BE2C (cell line): ENCODE measurements around the gene JPH2.

Experiments
- DNase-seq: peaks from one replicate; pipeline ENCODE4 v3.0.0-alpha.2; 2020
- H3K27me3 ChIP-seq: fragments of 250-450 bp; sonication (Bioruptor Pico); 2 replicates; pipeline ENCODE4 v1.5.1; 2020; ENCODE audit warnings: mild to moderate bottlenecking
- H3K36me3 ChIP-seq: fragments of 250-450 bp; sonication (Bioruptor Pico); 2 replicates; pipeline ENCODE4 v1.5.1; 2020; ENCODE audit warnings: mild to moderate bottlenecking
- H3K4me1 ChIP-seq: fragments of 250-450 bp; sonication (Bioruptor Pico); 2 replicates; pipeline ENCODE4 v1.5.1; 2020
- H3K4me3 ChIP-seq: 2 replicates; pipeline ENCODE4 v1.5.1; 2011; ENCODE audit warnings: low read depth, low read length
- H3K9me3 ChIP-seq: fragments of 250-450 bp; sonication (Bioruptor Pico); 2 replicates; pipeline ENCODE4 v1.5.1; 2020
- TF ChIP-seq, protein P1 (sequence below): IDR thresholded peaks from 2 replicates; pipeline ENCODE4 v1.5.1; 2012; ENCODE audit warnings: mild to moderate bottlenecking, low read depth, low read length

Gene JPH2

DNA sequence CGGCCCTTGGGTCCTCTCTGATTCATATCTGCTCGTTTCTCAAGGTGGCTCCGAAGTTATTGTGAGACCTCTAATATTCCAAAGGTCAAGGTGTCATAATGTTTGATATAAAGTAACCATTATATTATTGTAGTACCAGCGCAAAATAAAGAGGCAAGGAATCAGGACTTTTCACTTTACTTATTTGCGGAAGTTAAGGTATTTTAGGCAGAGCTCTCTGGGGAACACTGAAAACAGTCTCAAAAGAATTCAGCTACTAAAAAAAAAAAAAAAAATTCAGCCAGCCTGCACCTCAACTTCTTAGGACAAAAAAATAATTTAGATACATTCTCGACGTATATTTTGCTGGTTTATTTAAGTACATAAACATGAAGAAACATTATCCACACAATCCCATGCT, 21.2 kb upstream of the JPH2 start:
- no peak for DNase-seq
- H3K4me1 ChIP-seq, result no peaks in the 10 kb centered on the region

DNA sequence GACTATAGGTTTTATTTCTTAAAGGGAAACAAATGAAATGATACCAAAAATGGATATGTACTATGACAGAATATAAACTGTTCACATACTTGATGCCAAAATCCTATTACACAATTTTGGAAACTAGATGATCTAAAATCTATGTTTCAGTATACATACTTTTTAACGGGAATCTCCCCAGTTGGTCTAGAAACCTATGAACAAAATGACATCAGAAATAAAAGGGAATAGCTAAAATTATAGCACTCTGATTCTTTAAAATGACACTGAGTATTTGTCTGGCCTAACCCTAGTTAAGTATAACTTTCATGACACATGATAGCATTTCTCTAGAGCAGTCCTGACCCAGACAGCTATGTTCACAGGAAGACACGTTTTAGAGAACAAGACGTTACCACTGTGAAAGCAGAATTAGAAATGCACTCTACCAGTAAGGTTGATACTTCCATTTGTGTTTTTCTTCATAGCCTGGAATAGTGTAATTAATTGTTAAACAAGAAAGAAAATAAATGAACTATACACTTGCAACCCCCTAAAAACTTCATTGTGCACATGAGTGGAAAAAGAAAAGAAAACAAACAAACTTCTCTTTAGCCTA, 20.2 kb upstream of the JPH2 start:
- Histone ChIP-seq H3K36me3 (peaks cover 20% of the 10 kb centered on the region), H3K9me3 (no peaks in the 10 kb centered on the region), H3K27me3 (no peaks in the 10 kb centered on the region), H3K4me1 (no peaks in the 10 kb centered on the region), H3K4me3 (no peak overlapping the region)
- TF ChIP-seq, protein P1, sequence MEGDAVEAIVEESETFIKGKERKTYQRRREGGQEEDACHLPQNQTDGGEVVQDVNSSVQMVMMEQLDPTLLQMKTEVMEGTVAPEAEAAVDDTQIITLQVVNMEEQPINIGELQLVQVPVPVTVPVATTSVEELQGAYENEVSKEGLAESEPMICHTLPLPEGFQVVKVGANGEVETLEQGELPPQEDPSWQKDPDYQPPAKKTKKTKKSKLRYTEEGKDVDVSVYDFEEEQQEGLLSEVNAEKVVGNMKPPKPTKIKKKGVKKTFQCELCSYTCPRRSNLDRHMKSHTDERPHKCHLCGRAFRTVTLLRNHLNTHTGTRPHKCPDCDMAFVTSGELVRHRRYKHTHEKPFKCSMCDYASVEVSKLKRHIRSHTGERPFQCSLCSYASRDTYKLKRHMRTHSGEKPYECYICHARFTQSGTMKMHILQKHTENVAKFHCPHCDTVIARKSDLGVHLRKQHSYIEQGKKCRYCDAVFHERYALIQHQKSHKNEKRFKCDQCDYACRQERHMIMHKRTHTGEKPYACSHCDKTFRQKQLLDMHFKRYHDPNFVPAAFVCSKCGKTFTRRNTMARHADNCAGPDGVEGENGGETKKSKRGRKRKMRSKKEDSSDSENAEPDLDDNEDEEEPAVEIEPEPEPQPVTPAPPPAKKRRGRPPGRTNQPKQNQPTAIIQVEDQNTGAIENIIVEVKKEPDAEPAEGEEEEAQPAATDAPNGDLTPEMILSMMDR, result no peak
- DNase-seq, result no peak

More for the DNA sequence above, 21.2 kb upstream of the JPH2 start:
- Histone ChIP-seq H3K9me3 (no peaks in the 10 kb centered on the region), H3K4me3 (peak overlapping the region; percentile 78; the same call in 1 of the 2 replicates), H3K36me3 (peaks cover 14% of the 10 kb centered on the region), H3K27me3 (no peaks in the 10 kb centered on the region)
- TF ChIP-seq, protein P1, result no peak

DNA sequence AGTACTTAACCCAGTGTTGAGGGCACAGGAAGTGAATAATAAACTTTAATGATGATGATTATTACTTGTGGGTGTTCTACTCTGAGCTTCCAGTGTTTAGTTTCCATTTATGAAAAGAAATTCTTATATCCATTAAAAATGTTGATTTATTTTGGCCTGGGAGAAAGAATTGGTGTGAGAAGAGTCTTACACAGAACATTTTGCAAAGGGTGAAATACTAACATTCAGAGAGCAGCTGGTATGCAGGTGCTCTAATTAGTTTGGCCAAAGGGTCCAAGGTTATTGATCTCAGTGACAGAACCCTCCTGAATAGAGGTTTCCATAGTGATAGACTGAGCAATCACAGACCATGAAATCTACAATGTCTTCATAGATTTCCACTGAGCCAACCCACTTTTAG, 19.1 kb upstream of the JPH2 start:
- H3K36me3 ChIP-seq, result peaks cover 30% of the 10 kb centered on the region
- no peak for DNase-seq
- H3K4me1 ChIP-seq, result no peaks in the 10 kb centered on the region
- H3K4me3 ChIP-seq, result no peak overlapping the region
- no peaks in the 10 kb centered on the region for H3K9me3 ChIP-seq
- H3K27me3 ChIP-seq, result no peaks in the 10 kb centered on the region
- TF ChIP-seq, protein P1, result no peak

DNA sequence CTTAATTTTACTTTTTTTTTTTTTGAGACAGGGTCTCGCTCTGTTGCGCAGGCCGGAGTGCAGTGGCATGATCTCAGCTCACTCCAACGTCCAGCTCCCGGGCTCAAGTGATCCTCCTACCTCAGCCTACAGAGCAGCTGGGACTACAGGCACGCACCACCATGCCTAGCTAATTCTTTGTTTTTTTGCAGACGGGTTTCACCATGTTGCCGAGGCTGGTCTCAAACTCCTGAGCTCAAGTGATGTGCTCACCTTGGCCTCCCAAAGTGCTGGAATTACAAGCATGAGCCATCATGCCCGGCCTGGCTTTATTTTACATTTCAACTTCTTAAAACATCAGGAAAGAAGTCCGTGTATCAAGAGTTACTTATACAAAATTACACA, 17.8 kb upstream of the JPH2 start:
- H3K4me3 ChIP-seq, result no peak overlapping the region
- DNase-seq, result no peak
- no peaks in the 10 kb centered on the region for H3K4me1 ChIP-seq
- peaks cover 41% of the 10 kb centered on the region for H3K36me3 ChIP-seq
- H3K9me3 ChIP-seq, result no peaks in the 10 kb centered on the region
- no peaks in the 10 kb centered on the region for H3K27me3 ChIP-seq
- TF ChIP-seq, protein P1, result no peak

DNA sequence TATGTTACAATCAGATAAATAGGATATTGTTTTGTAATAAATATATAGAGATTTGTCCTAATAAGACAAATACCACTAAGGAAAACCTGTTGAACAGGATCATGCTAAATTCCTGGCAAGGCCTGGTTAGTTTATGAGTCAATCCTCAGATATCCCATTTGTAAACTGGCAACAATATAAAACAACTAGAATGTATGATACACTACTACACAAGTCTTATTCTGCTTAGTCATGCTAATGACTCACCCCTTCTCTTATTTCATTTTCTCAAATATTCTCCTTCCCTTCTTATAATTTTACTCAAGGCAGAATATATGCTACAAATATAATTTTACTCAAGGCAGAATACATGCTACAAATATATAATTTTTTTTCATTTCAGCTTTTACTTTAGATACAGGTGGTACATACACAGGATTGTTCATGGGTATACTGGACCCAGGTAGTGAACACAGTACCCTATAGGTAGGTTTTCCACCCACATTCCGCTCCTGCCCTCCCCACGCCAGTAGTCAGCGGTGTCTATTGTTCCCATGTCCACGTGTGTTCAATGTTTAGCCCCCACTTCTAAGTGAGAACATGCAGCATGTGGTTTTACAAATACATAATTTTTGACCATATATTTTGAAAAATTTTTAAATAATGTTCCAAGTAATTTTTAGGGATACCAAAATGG, 17.3 kb upstream of the JPH2 start:
- Histone ChIP-seq H3K4me3 (no peak overlapping the region), H3K4me1 (no peaks in the 10 kb centered on the region), H3K36me3 (peaks cover 47% of the 10 kb centered on the region), H3K27me3 (no peaks in the 10 kb centered on the region), H3K9me3 (no peaks in the 10 kb centered on the region)
- TF ChIP-seq, protein P1, result no peak
- no peak for DNase-seq

DNA sequence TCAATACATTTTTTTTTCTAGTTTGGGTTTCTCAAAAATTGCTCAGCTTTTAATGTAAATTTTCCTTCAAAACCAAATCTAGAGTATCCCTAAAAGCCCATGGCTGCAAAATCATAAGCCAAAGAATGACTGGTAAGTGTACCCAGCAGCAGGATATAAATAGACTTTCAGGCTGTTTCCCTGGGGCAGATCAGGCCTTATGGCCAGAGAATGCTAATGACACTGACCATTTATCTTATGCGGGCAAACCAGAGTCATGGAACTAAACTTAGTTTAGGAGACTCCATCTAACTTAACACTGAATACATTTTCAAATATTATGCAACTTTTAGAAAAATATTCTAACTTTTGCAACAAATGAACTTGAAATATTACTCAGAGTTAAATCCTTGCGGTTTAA, 16.2 kb upstream of the JPH2 start:
- H3K4me1 ChIP-seq, result no peaks in the 10 kb centered on the region
- H3K36me3 ChIP-seq, result peaks cover 53% of the 10 kb centered on the region
- no peak overlapping the region for H3K4me3 ChIP-seq
- no peaks in the 10 kb centered on the region for H3K9me3 ChIP-seq
- no peaks in the 10 kb centered on the region for H3K27me3 ChIP-seq
- DNase-seq, result no peak
- TF ChIP-seq, protein P1, result no peak
